K562 (cell line): ENCODE measurements around the gene DENND10. TPM values are rescaled to one million over a fixed set of nuclear protein-coding genes. Genes with fewer than 3 reads are reported as not detected.

Source experiments
- DACH1 ChIP-seq: fragments of 450-650 bp; IDR thresholded peaks from 2 replicates; pipeline ENCODE4 v1.6.1; 2018; ENCODE audit not compliant: partially characterized antibody
- DMBX1 ChIP-seq: fragments of 250-450 bp; sonication (Bioruptor Pico); IDR thresholded peaks from 2 replicates; pipeline ENCODE4 v1.8.0; 2022; ENCODE audit warnings: inconsistent platforms, mild to moderate bottlenecking, moderate library complexity, borderline replicate concordance
- ELF2 ChIP-seq: fragments of 250-450 bp; sonication (Bioruptor Pico); IDR thresholded peaks from 2 replicates; pipeline ENCODE4 v1.5.0; 2021; ENCODE audit warnings: mild to moderate bottlenecking
- ERF ChIP-seq: fragments of 450-650 bp; formaldehyde crosslinking; IDR thresholded peaks from 2 replicates; pipeline ENCODE4 v1.4.0; 2020; ENCODE audit warnings: mild to moderate bottlenecking, mixed read lengths
- EWSR1 ChIP-seq: fragments of 450-650 bp; IDR thresholded peaks from 2 replicates; pipeline ENCODE4 v1.6.1; 2018; ENCODE audit warnings: borderline replicate concordance, mild to moderate bottlenecking, low read depth, moderate library complexity; ENCODE audit not compliant: partially characterized antibody
- MCM5 ChIP-seq: fragments of 450-650 bp; IDR thresholded peaks from 2 replicates; pipeline ENCODE4 v1.6.1; 2016; ENCODE audit warnings: low read depth
- MECOM ChIP-seq: fragments of 250-450 bp; sonication (Bioruptor Pico); IDR thresholded peaks from 2 replicates; pipeline ENCODE4 v1.8.0; 2022; ENCODE audit warnings: inconsistent platforms
- MYBL2 ChIP-seq, 2 experiments: fragments of 450-650 bp in 1 of 2; sonication (generic) in 1 of 2; formaldehyde crosslinking in 1 of 2; IDR thresholded peaks; 2 replicates each; pipeline versions ENCODE4 v1.6.1 to v1.8.1; 2017 to 2022; ENCODE audit warnings: borderline replicate concordance in 1 of 2, inconsistent platforms in 1 of 2, low read depth in 1 of 2, mild to moderate bottlenecking in 1 of 2, missing genetic modification reagents in 1 of 2, moderate library complexity in 1 of 2
- NR2C1 ChIP-seq, 2 experiments: fragments of 450-650 bp; IDR thresholded peaks; 2 replicates each; pipeline ENCODE4 v1.6.1; 2017; ENCODE audit warnings: mild to moderate bottlenecking in 2 of 2, antibody characterized with exemption in 1 of 2, inconsistent platforms in 1 of 2, missing compliant biosample characterization in 1 of 2, missing genetic modification characterization in 1 of 2
- RBM22 ChIP-seq: fragments of 200-400 bp; formaldehyde crosslinking; IDR thresholded peaks from 2 replicates; pipeline ENCODE4 v1.6.1; 2018; ENCODE audit warnings: low read length, low read depth; ENCODE audit not compliant: poor library complexity, severe bottlenecking
- SIRT6 ChIP-seq: IDR thresholded peaks from one replicate; pipeline ENCODE4 v1.6.1; 2012; ENCODE audit warnings: low read depth, mild to moderate bottlenecking, control low read depth, inconsistent platforms, low read length, moderate library complexity
- SMARCA4 ChIP-seq: fragments of 450-650 bp; IDR thresholded peaks from 2 replicates; pipeline ENCODE4 v1.6.1; 2016
- TAL1 ChIP-seq: fragments of 450-650 bp; IDR thresholded peaks from 2 replicates; pipeline ENCODE4 v1.6.1; 2016; ENCODE audit warnings: mild to moderate bottlenecking
- ZFP36 ChIP-seq: fragments of 150-350 bp; IDR thresholded peaks from 2 replicates; pipeline ENCODE4 v1.6.1; 2018; ENCODE audit warnings: low read length, low read depth; ENCODE audit not compliant: partially characterized antibody
- ZNF780A ChIP-seq: fragments of 250-450 bp; sonication (Bioruptor Pico); IDR thresholded peaks from 2 replicates; pipeline ENCODE4 v1.5.0; 2021; ENCODE audit warnings: mild to moderate bottlenecking
- polyA plus RNA-seq, 8 experiments: library from polyadenylated mRNA; depleted of rRNA in 4 of 8; stranded (reverse) in 5 of 8; unstranded in 3 of 8; fragments of >200 nt; fragmentation: Nextera tagmentation in 2 of 8; fragmentation: Illumina TruSeq in 1 of 8; extraction: Ambion mirVana in 2 of 8; extraction: Trizol in 1 of 8; gene quantifications; 2 replicates each; pipeline versions ENCODE4 v1.2.1 to v1.2.3, GENCODE V29; 2011 to 2014; ENCODE audit warnings: inconsistent platforms in 1 of 8, missing spikeins in 1 of 8
- total RNA-seq, 7 experiments: library from RNA; depleted of rRNA in 6 of 7; stranded (reverse); fragments of >200 nt in 6 of 7; fragmentation: Illumina TruSeq in 2 of 7; extraction: Trizol in 2 of 7; gene quantifications; 2 replicates each; pipeline versions ENCODE4 v1.2.1 to v1.2.3, GENCODE V29; 2011 to 2021; ENCODE audit warnings: low replicate concordance in 1 of 7
- TF ChIP-seq, protein P1 (sequence below): sonication (generic); formaldehyde crosslinking; IDR thresholded peaks from 2 replicates; pipeline ENCODE4 v1.8.1; 2022; ENCODE audit warnings: missing genetic modification reagents
- TF ChIP-seq, protein P2 (sequence below): fragments of 450-650 bp; IDR thresholded peaks from one replicate; pipeline ENCODE4 v1.6.1; 2018; ENCODE audit warnings: mild to moderate bottlenecking, moderate library complexity; ENCODE audit not compliant: partially characterized antibody
- TF ChIP-seq, protein P3 (sequence below): fragments of 250-450 bp; sonication (Bioruptor Pico); IDR thresholded peaks from 2 replicates; pipeline ENCODE4 v1.5.0; 2021
- TF ChIP-seq, protein P4 (sequence below): sonication (generic); formaldehyde crosslinking; IDR thresholded peaks from 2 replicates; pipeline ENCODE4 v1.8.0; 2022; ENCODE audit warnings: mild to moderate bottlenecking, missing genetic modification reagents
- TF ChIP-seq, protein P5 (sequence below): fragments of 450-650 bp; conservative IDR thresholded peaks from 2 replicates; pipeline ENCODE4 v1.6.1; 2016; ENCODE audit warnings: missing genetic modification characterization, low read depth, mild to moderate bottlenecking, missing compliant biosample characterization, moderate library complexity

DENND10 gene
- total and polyA plus RNA-seq, 9 of the 15 experiments (the other 6 are each of a cell fraction or from before 2014, with no cell fraction given), result 9.4 to 20.0 (median 12.5) TPM

DNA sequence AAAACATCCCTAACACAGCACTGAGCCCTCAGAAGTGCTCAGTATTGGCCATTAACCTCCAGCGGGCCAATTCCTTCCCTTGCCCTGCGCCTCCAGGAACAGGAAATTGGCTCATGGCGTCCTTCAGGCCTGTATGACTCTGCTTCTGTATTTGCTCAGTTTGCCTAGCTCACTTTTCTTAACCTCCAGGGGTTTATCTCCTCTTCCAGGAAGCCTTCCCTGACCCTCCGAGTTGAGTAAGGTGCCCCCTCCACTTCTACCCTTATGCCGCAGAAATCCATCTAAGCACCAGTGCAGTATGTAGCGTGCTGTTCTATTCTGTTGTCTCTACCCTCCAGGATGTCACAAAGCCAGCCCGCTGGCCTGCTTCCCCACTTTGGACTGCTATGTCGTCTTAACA, 62.7 kb downstream of the DENND10 start (continued):
- TF ChIP-seq, protein P1, sequence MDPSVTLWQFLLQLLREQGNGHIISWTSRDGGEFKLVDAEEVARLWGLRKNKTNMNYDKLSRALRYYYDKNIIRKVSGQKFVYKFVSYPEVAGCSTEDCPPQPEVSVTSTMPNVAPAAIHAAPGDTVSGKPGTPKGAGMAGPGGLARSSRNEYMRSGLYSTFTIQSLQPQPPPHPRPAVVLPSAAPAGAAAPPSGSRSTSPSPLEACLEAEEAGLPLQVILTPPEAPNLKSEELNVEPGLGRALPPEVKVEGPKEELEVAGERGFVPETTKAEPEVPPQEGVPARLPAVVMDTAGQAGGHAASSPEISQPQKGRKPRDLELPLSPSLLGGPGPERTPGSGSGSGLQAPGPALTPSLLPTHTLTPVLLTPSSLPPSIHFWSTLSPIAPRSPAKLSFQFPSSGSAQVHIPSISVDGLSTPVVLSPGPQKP (CRISPR knock-in tag), result no peak
- TF ChIP-seq DMBX1 (CRISPR knock-in tag) (no peak), ZNF780A (CRISPR knock-in tag) (no peak), ZFP36 (peak; percentile 96), ELF2 (no peak), SMARCA4 (no peak), ERF (CRISPR knock-in tag) (no peak), NR2C1 (IDR thresholded peaks at IDR 0.05) (no peak), NR2C1 (tag; IDR thresholded peaks at IDR 0.05) (no peak), EWSR1 (no peak), SIRT6 (no peak), RBM22 (no peak), MECOM (CRISPR knock-in tag) (no peak), DACH1 (no peak), MYBL2 (IDR thresholded peaks at IDR 0.05; ENCODE audit: low read depth) (no peak), MYBL2 (CRISPR knock-in tag; IDR thresholded peaks at IDR 0.05; ENCODE audit: borderline replicate concordance) (no peak), TAL1 (no peak), MCM5 (no peak)
- TF ChIP-seq, protein P2, sequence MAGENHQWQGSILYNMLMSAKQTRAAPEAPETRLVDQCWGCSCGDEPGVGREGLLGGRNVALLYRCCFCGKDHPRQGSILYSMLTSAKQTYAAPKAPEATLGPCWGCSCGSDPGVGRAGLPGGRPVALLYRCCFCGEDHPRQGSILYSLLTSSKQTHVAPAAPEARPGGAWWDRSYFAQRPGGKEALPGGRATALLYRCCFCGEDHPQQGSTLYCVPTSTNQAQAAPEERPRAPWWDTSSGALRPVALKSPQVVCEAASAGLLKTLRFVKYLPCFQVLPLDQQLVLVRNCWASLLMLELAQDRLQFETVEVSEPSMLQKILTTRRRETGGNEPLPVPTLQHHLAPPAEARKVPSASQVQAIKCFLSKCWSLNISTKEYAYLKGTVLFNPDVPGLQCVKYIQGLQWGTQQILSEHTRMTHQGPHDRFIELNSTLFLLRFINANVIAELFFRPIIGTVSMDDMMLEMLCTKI, result no peak
- TF ChIP-seq, protein P3, sequence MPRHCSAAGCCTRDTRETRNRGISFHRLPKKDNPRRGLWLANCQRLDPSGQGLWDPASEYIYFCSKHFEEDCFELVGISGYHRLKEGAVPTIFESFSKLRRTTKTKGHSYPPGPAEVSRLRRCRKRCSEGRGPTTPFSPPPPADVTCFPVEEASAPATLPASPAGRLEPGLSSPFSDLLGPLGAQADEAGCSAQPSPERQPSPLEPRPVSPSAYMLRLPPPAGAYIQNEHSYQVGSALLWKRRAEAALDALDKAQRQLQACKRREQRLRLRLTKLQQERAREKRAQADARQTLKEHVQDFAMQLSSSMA (CRISPR knock-in tag), result no peak
- TF ChIP-seq, protein P4, sequence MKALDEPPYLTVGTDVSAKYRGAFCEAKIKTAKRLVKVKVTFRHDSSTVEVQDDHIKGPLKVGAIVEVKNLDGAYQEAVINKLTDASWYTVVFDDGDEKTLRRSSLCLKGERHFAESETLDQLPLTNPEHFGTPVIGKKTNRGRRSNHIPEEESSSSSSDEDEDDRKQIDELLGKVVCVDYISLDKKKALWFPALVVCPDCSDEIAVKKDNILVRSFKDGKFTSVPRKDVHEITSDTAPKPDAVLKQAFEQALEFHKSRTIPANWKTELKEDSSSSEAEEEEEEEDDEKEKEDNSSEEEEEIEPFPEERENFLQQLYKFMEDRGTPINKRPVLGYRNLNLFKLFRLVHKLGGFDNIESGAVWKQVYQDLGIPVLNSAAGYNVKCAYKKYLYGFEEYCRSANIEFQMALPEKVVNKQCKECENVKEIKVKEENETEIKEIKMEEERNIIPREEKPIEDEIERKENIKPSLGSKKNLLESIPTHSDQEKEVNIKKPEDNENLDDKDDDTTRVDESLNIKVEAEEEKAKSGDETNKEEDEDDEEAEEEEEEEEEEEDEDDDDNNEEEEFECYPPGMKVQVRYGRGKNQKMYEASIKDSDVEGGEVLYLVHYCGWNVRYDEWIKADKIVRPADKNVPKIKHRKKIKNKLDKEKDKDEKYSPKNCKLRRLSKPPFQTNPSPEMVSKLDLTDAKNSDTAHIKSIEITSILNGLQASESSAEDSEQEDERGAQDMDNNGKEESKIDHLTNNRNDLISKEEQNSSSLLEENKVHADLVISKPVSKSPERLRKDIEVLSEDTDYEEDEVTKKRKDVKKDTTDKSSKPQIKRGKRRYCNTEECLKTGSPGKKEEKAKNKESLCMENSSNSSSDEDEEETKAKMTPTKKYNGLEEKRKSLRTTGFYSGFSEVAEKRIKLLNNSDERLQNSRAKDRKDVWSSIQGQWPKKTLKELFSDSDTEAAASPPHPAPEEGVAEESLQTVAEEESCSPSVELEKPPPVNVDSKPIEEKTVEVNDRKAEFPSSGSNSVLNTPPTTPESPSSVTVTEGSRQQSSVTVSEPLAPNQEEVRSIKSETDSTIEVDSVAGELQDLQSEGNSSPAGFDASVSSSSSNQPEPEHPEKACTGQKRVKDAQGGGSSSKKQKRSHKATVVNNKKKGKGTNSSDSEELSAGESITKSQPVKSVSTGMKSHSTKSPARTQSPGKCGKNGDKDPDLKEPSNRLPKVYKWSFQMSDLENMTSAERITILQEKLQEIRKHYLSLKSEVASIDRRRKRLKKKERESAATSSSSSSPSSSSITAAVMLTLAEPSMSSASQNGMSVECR (CRISPR knock-in tag), result no peak
- TF ChIP-seq, protein P5, sequence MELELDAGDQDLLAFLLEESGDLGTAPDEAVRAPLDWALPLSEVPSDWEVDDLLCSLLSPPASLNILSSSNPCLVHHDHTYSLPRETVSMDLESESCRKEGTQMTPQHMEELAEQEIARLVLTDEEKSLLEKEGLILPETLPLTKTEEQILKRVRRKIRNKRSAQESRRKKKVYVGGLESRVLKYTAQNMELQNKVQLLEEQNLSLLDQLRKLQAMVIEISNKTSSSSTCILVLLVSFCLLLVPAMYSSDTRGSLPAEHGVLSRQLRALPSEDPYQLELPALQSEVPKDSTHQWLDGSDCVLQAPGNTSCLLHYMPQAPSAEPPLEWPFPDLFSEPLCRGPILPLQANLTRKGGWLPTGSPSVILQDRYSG (tag), result no peak
